Endodermal cell (in vitro differentiated cells): ENCODE measurements around the gene SEMA6D. TPM values are rescaled to one million over a fixed set of nuclear protein-coding genes. Genes with fewer than 3 reads are reported as not detected.

Experiments
- DNase-seq: peaks from one replicate; pipeline ENCODE4 v3.0.0-alpha.2; 2017
- H3K27ac ChIP-seq: 2 replicates; pipeline ENCODE4 v1.5.1; 2013; ENCODE audit warnings: mild to moderate bottlenecking, low read depth, low read length, moderate library complexity
- H3K27me3 ChIP-seq: 2 replicates; pipeline ENCODE4 v1.6.1; 2013; ENCODE audit warnings: mild to moderate bottlenecking, low read length, moderate library complexity; ENCODE audit not compliant: insufficient read depth, control insufficient read depth, poor library complexity, severe bottlenecking
- H3K36me3 ChIP-seq: 2 replicates; pipeline ENCODE4 v1.7.0; 2013; ENCODE audit warnings: mild to moderate bottlenecking, low read length, moderate library complexity; ENCODE audit not compliant: control insufficient read depth, insufficient read depth
- H3K4me1 ChIP-seq: one replicate; pipeline ENCODE4 v1.7.0; 2013; ENCODE audit warnings: low read length; ENCODE audit not compliant: control insufficient read depth, insufficient read depth
- H3K4me3 ChIP-seq: 2 replicates; pipeline ENCODE4 v1.5.1; 2013; ENCODE audit warnings: mild to moderate bottlenecking, low read length, moderate library complexity
- H3K9ac ChIP-seq: 2 replicates; pipeline ENCODE4 v1.6.1; 2013; ENCODE audit warnings: mild to moderate bottlenecking, low read length, moderate library complexity; ENCODE audit not compliant: poor library complexity, severe bottlenecking; ENCODE audit errors: extremely low read depth
- H3K9me3 ChIP-seq: 2 replicates; pipeline ENCODE4 v1.6.1; 2013; ENCODE audit warnings: mild to moderate bottlenecking, low read length, moderate library complexity; ENCODE audit not compliant: control insufficient read depth
- H3K27ac Mint-ChIP-seq: 2 replicates; pipeline ENCODE4 v1.8.0; 2020; ENCODE audit warnings: mixed read lengths
- H3K27me3 Mint-ChIP-seq: 2 replicates; pipeline ENCODE4 v1.8.0; 2021; ENCODE audit warnings: mild to moderate bottlenecking, mixed read lengths; ENCODE audit not compliant: insufficient read depth
- H3K36me3 Mint-ChIP-seq: 2 replicates; pipeline ENCODE4 v1.8.0; 2020; ENCODE audit warnings: low read depth, mixed read lengths
- H3K4me1 Mint-ChIP-seq: 2 replicates; pipeline ENCODE4 v1.8.0; 2020; ENCODE audit warnings: mixed read lengths
- H3K4me3 Mint-ChIP-seq: 2 replicates; pipeline ENCODE4 v1.8.0; 2020; ENCODE audit warnings: mild to moderate bottlenecking, moderate library complexity, mixed read lengths
- H3K9me3 Mint-ChIP-seq: 2 replicates; pipeline ENCODE4 v1.8.0; 2020; ENCODE audit warnings: mild to moderate bottlenecking, mixed read lengths
- CTCF ChIP-seq: fragments of 200-600 bp; sonication (generic); conservative IDR thresholded peaks from 2 replicates; pipeline ENCODE4 v1.5.0; 2021; ENCODE audit warnings: antibody characterized with exemption, mild to moderate bottlenecking
- WGBS, 2 experiments: methylation state at CpG; one replicate each; pipeline versions ENCODE4 v1.1.5 to v1.1.7; 2013; ENCODE audit warnings: missing lambda C conversion rate in 2 of 2, mixed read lengths in 1 of 2; ENCODE audit not compliant: insufficient coverage in 1 of 2, insufficient read length in 1 of 2; 5-methylcytosine and 5-hydroxymethylcytosine counted together
- total RNA-seq, 2 donors: library from RNA; stranded (reverse); fragmentation: NEBNext Ultra II Directional in 1 of 2; extraction: Animal tissue kit (Norgen Biotek cat#: 25700) in 1 of 2; gene quantifications; 2 replicates in 1 of 2; 3 replicates in 1 of 2; pipeline ENCODE4 v1.2.1, GENCODE V29; 2021

Gene SEMA6D
- total RNA-seq, 2 donors from 2014 or later: 23.6 to 48.7 TPM

DNA sequence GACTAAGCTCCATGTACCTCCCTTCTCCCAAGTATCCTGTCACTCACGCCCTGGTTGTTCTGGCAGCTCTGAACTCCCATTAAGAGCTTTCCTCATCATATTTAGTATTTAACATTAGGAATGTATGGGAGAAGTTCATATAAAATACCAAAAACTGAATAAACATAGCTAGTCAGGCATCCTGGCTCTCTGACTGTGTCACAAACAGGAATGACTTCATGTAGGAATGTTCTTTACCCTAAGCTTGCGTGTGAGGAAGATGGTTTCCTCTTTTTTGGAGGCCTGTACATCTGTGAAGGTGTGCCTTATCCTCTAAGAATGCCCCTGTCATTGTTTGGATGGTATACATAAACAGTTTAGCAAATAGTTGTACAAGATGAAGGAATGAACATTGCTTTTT is 38.6 kb downstream of the SEMA6D start:
- Histone ChIP-seq H3K4me1 (no peaks in the 10 kb centered on the region), H3K9me3 (peaks cover 27% of the 10 kb centered on the region), H3K4me3 (no peak overlapping the region), H3K9ac (no peak overlapping the region), H3K27ac (no peak overlapping the region), H3K27me3 (no peaks in the 10 kb centered on the region), H3K36me3 (peaks cover 52% of the 10 kb centered on the region)
- DNase-seq: no peak
- Mint-ChIP-seq H3K27me3 (no peaks in the 10 kb centered on the region), H3K9me3 (peaks cover 27% of the 10 kb centered on the region), H3K36me3 (peaks cover 54% of the 10 kb centered on the region), H3K4me1 (peaks cover 25% of the 10 kb centered on the region), H3K4me3 (no peak overlapping the region), H3K27ac (no peak overlapping the region)
- no peak for TF ChIP-seq CTCF
- WGBS, 2 experiments: 80 to 89% methylated on average over 1 to 2 of the region's 2 CpGs

DNA sequence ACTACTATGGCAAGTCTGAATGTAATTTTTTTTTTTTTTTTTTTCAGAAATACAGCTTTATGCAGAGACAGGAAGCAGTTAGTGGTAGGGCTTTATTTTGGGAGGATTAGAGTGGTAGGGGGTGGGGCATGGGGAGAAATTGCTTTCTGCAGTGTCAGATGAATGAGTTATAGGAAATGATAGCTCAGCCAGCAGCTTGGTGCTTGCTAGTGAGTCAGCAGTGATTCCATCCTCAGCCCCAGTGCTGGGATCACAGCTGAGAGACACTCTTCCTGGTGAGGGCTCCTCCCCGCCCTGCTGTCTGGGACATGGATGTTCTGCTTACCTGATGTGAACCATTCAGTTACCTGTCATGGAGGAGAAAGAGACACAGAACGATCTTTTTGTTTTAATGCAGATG is 39.6 kb downstream of the SEMA6D start:
- H3K27ac Mint-ChIP-seq: no peak overlapping the region
- no peak overlapping the region for H3K4me3 Mint-ChIP-seq
- peaks cover 16% of the 10 kb centered on the region for H3K4me1 Mint-ChIP-seq
- no peak for DNase-seq
- TF ChIP-seq CTCF: no peak
- peaks cover 27% of the 10 kb centered on the region for H3K9me3 ChIP-seq
- H3K27ac ChIP-seq: no peak overlapping the region
- WGBS, 2 experiments: 65 to 85% methylated on average over 2 of the region's 2 CpGs
- H3K9ac ChIP-seq: no peak overlapping the region
- H3K4me1 ChIP-seq: no peaks in the 10 kb centered on the region
- peaks cover 27% of the 10 kb centered on the region for H3K9me3 Mint-ChIP-seq
- H3K36me3 Mint-ChIP-seq: peaks cover 56% of the 10 kb centered on the region
- H3K27me3 ChIP-seq: no peaks in the 10 kb centered on the region
- H3K36me3 ChIP-seq: peaks cover 52% of the 10 kb centered on the region
- no peaks in the 10 kb centered on the region for H3K27me3 Mint-ChIP-seq
- H3K4me3 ChIP-seq: no peak overlapping the region

GRCh38 chr15:47757331-47757730 is 40.0 kb downstream of the SEMA6D start:
- peaks cover 23% of the 10 kb centered on the region for H3K9me3 ChIP-seq
- Mint-ChIP-seq H3K27ac (no peak overlapping the region), H3K36me3 (peaks cover 56% of the 10 kb centered on the region), H3K4me3 (no peak overlapping the region), H3K9me3 (peaks cover 27% of the 10 kb centered on the region), H3K27me3 (no peaks in the 10 kb centered on the region), H3K4me1 (peaks cover 14% of the 10 kb centered on the region)
- H3K27ac ChIP-seq: no peak overlapping the region
- TF ChIP-seq CTCF: no peak
- WGBS, 2 experiments: 81 to 100% methylated on average over 1 to 3 of the region's 3 CpGs
- no peak overlapping the region for H3K4me3 ChIP-seq
- no peaks in the 10 kb centered on the region for H3K4me1 ChIP-seq
- DNase-seq: no peak
- no peaks in the 10 kb centered on the region for H3K27me3 ChIP-seq
- peaks cover 54% of the 10 kb centered on the region for H3K36me3 ChIP-seq
- no peak overlapping the region for H3K9ac ChIP-seq
